GM12878 (cell line): ENCODE data around the gene WTAP. TPM values are rescaled to one million over a fixed set of nuclear protein-coding genes. Genes with fewer than 3 reads are reported as not detected.
A peak's percentile ranks its signal among the peaks of the same experiment; 100 is the strongest.

Experiments
- BACH1 ChIP-seq: fragments of 450-650 bp; IDR thresholded peaks from 2 replicates; pipeline ENCODE4 v1.6.1; 2017; ENCODE audit warnings: mild to moderate bottlenecking, borderline replicate concordance
- CBFB ChIP-seq: IDR thresholded peaks from 2 replicates; pipeline ENCODE4 v1.6.1; 2016; ENCODE audit warnings: antibody characterized with exemption, low read depth
- CHD1 ChIP-seq: IDR thresholded peaks from 2 replicates; pipeline ENCODE4 v1.6.1; 2012; ENCODE audit warnings: low read depth, low read length, improper control_type of control experiment
- DPF2 ChIP-seq: fragments of 450-650 bp; IDR thresholded peaks from 2 replicates; pipeline ENCODE4 v1.6.1; 2017; ENCODE audit warnings: mild to moderate bottlenecking
- E2F8 ChIP-seq: fragments of 450-650 bp; IDR thresholded peaks from 2 replicates; pipeline ENCODE4 v1.6.1; 2018; ENCODE audit warnings: mild to moderate bottlenecking, low read depth, moderate library complexity; ENCODE audit not compliant: partially characterized antibody
- E4F1 ChIP-seq: fragments of 450-650 bp; IDR thresholded peaks from 2 replicates; pipeline ENCODE4 v1.6.1; 2018; ENCODE audit warnings: borderline replicate concordance, mild to moderate bottlenecking; ENCODE audit not compliant: partially characterized antibody
- HSF1 ChIP-seq: fragments of 150-350 bp; IDR thresholded peaks from 2 replicates; pipeline ENCODE4 v1.6.1; 2014; ENCODE audit warnings: mild to moderate bottlenecking, low read depth, low read length
- MLLT1 ChIP-seq: fragments of 450-650 bp; IDR thresholded peaks from 2 replicates; pipeline ENCODE4 v1.6.1; 2016; ENCODE audit warnings: mild to moderate bottlenecking
- PML ChIP-seq: IDR thresholded peaks from 2 replicates; pipeline ENCODE4 v1.6.1; 2012; ENCODE audit warnings: low read length, inconsistent platforms
- SPI1 ChIP-seq: IDR thresholded peaks from 2 replicates; pipeline ENCODE4 v1.6.1; 2011; ENCODE audit warnings: low read depth, mild to moderate bottlenecking, low read length, moderate library complexity, borderline replicate concordance; ENCODE audit not compliant: insufficient read depth
- ZBTB11 ChIP-seq: fragments of 450-650 bp; formaldehyde crosslinking; IDR thresholded peaks from 2 replicates; pipeline ENCODE4 v1.5.0; 2022; ENCODE audit warnings: mild to moderate bottlenecking, missing genetic modification characterization
- ZBTB4 ChIP-seq: fragments of 450-650 bp; formaldehyde crosslinking; IDR thresholded peaks from 2 replicates; pipeline ENCODE4 v1.4.0; 2022; ENCODE audit warnings: mild to moderate bottlenecking, moderate library complexity
- polyA plus RNA-seq, 11 experiments: library from polyadenylated mRNA; depleted of rRNA in 4 of 11; unstranded in 6 of 11; stranded (reverse) in 5 of 11; fragments of >200 nt; fragmentation: Nextera tagmentation in 4 of 11; fragmentation: Illumina TruSeq in 1 of 11; extraction: Ambion mirVana in 4 of 11; extraction: Trizol in 1 of 11; gene quantifications; 1 replicate in 1 of 11; 2 replicates in 10 of 11; pipeline versions ENCODE4 v1.2.1 to v1.2.3, GENCODE V29; 2011 to 2016; ENCODE audit warnings: inconsistent platforms in 2 of 11, missing spikeins in 2 of 11, low read depth in 1 of 11
- total RNA-seq, 4 experiments: library from RNA; depleted of rRNA in 3 of 4; stranded (reverse); fragments of >200 nt in 3 of 4; fragmentation: Illumina TruSeq in 1 of 4; extraction: Trizol in 1 of 4; gene quantifications; 2 replicates each; pipeline versions ENCODE4 v1.2.1 to v1.2.3, GENCODE V29; 2013 to 2021

Gene WTAP
- total and polyA plus RNA-seq, 10 of the 15 experiments (the other 5 are each of a cell fraction or from before 2014, with no cell fraction given), result 38.7 to 132 (median 83.1) TPM

GRCh38 chr6:159693128-159693893 is 34.0 kb upstream of the WTAP start, which contains the start of gene SOD2 (continued):
- TF ChIP-seq HSF1 (no peak), CHD1 (peak; percentile 97), CBFB (no peak), PML (peak; percentile 33; the same call in 1 of the 2 replicates), E4F1 (no peak), BACH1 (peak; percentile 63; the same call in 1 of the 2 replicates), ZBTB4 (CRISPR knock-in tag) (0 out of 2 replicates have a peak, but pooled peaks have one; percentile 19), DPF2 (peak; percentile 36; the same call in 1 of the 2 replicates), MLLT1 (no peak; the same call in 1 of the 2 replicates), ZBTB11 (no peak), E2F8 (no peak), SPI1 (no peak)
